Panc1 (cell line): ENCODE measurements around the gene KRTAP10-6. TPM values are rescaled to one million over a fixed set of nuclear protein-coding genes. Genes with fewer than 3 reads are reported as not detected.
"Not testable (repeated sequence)": the region's sequence is repeated elsewhere in the genome, so short reads cannot be mapped to it uniquely, and the experiment has no call there.

Experiments used
- ATAC-seq: fragments of 200-7000 bp; cut with Tn5 transposase; 2 replicates; pipeline ENCODE4 v1.9.1; 2020; ENCODE audit warnings: mild to moderate bottlenecking, moderate library complexity
- BruUV-seq: library from RNA; stranded (reverse); fragments of 400-500 nt; replicated peaks from 2 replicates; lab custom pipeline; 2021; lab: Mats Ljungman, UMichigan
- CTCF ChIA-PET: fragments of 300-600 bp; sonication (Branson Sonifier 250); formaldehyde crosslinking; loops from one replicate; lab custom pipeline; 2022; ENCODE audit warnings: antibody characterized with exemption; lab: Charles Lee
- POLR2A ChIA-PET: fragments of 300-600 bp; sonication (Branson Sonifier 250); formaldehyde crosslinking; loops from one replicate; lab custom pipeline; 2022; ENCODE audit warnings: antibody characterized with exemption; lab: Charles Lee
- DNase-seq: peaks from one replicate; pipeline ENCODE4 v3.0.0-alpha.2; 2010; ENCODE audit warnings: low read depth, low spot score
- H3K27ac ChIP-seq: 2 replicates; pipeline ENCODE4 v1.5.1; 2011; ENCODE audit warnings: mild to moderate bottlenecking, low read length, inconsistent platforms
- H3K27me3 ChIP-seq: fragments of 200-500 bp; sonication (Bioruptor generic); 2 replicates; pipeline ENCODE4 v1.6.0; 2014; ENCODE audit warnings: low read length, inconsistent platforms; ENCODE audit not compliant: control insufficient read depth, insufficient read depth
- H3K36me3 ChIP-seq: fragments of 200-500 bp; sonication (Bioruptor generic); 2 replicates; pipeline ENCODE4 v1.5.1; 2014; ENCODE audit warnings: inconsistent platforms, mild to moderate bottlenecking, low read length, moderate library complexity; ENCODE audit not compliant: control insufficient read depth, insufficient read depth
- H3K4me1 ChIP-seq: 2 replicates; pipeline ENCODE4 v1.5.1; 2011; ENCODE audit warnings: inconsistent platforms, mild to moderate bottlenecking, low read length, moderate library complexity; ENCODE audit not compliant: control insufficient read depth, insufficient read depth
- H3K4me3 ChIP-seq, 2 experiments: 2 replicates each; pipeline ENCODE4 v1.5.1; 2011 to 2012; ENCODE audit warnings: low read depth in 2 of 2, low read length in 2 of 2, mild to moderate bottlenecking in 2 of 2, inconsistent platforms in 1 of 2, moderate library complexity in 1 of 2
- H3K9me3 ChIP-seq: fragments of 200-500 bp; sonication (Bioruptor generic); 2 replicates; pipeline ENCODE4 v1.5.1; 2014; ENCODE audit warnings: low read depth, mild to moderate bottlenecking, inconsistent platforms, low read length, moderate library complexity; ENCODE audit not compliant: control insufficient read depth, insufficient read depth
- POLR2AphosphoS5 ChIP-seq: IDR thresholded peaks from 2 replicates; pipeline ENCODE4 v1.6.1; 2012; ENCODE audit warnings: mild to moderate bottlenecking, low read depth, low read length, moderate library complexity
- SIN3A ChIP-seq: IDR thresholded peaks from 2 replicates; pipeline ENCODE4 v1.6.1; 2012; ENCODE audit warnings: low read depth, mild to moderate bottlenecking, low read length, moderate library complexity, borderline replicate concordance; ENCODE audit not compliant: insufficient read depth
- TCF7L2 ChIP-seq: IDR thresholded peaks from 2 replicates; pipeline ENCODE4 v1.6.1; 2011; ENCODE audit warnings: mild to moderate bottlenecking, low read depth, low read length, inconsistent platforms
- in situ Hi-C: cut with HindIII; loops from 2 replicates; pipeline ENCODE4 v1.10.0; 2016; ENCODE audit warnings: low sequenced_read_pairs, low pct_unique_long_range_greater_than_20kb
- intact Hi-C: fragments of 100-400 bp; cut with micrococcal nuclease; formaldehyde crosslinking; loops from one replicate; pipeline ENCODE4 v1.10.0; 2022; ENCODE audit not compliant: unreplicated experiment
- total RNA-seq: library from RNA; stranded (reverse); gene quantifications from one replicate; pipeline ENCODE4 v1.2.1, GENCODE V29; 2021; ENCODE audit not compliant: unreplicated experiment
- TF ChIP-seq, protein P1 (sequence below), 2 experiments: IDR thresholded peaks; 2 replicates each; pipeline ENCODE4 v1.6.1; 2011 to 2012; ENCODE audit warnings: low read depth in 2 of 2, control low read depth in 1 of 2, low read length in 1 of 2, mild to moderate bottlenecking in 1 of 2, moderate library complexity in 1 of 2; ENCODE audit not compliant: insufficient read depth in 1 of 2
- TF ChIP-seq, protein P2 (sequence below): fragments of 450-650 bp; IDR thresholded peaks from 2 replicates; pipeline ENCODE4 v1.5.1; 2017; ENCODE audit warnings: mild to moderate bottlenecking

KRTAP10-6 gene
- total RNA-seq, 1 experiment from 2014 or later: not detected

DNA sequence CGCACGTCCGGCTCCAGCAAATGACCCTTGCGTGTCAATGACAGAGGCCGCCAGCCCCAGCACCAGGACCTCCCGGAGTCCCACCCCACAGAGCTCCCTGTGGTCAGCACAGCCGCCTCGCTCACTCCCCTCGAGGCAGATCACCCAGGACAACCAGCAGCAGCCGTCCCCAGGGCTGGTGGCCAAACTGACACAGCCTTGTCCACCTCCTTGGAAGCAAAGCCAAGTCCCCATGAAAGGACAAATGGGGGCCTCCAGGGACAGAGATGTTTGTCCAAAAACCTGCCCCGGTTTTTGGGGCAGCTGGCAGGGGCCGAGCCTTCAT is 47.0 kb upstream of the KRTAP10-6 start:
- in situ Hi-C loops (no loop called here), intact Hi-C loops (no loop called here)
- H3K36me3 ChIP-seq: no peaks in the 10 kb centered on the region
- POLR2A ChIA-PET: no interaction called here
- no TSS peak for BruUV-seq
- TF ChIP-seq SIN3A (no peak), POLR2AphosphoS5 (no peak), TCF7L2 (no peak)
- TF ChIP-seq, protein P1, sequence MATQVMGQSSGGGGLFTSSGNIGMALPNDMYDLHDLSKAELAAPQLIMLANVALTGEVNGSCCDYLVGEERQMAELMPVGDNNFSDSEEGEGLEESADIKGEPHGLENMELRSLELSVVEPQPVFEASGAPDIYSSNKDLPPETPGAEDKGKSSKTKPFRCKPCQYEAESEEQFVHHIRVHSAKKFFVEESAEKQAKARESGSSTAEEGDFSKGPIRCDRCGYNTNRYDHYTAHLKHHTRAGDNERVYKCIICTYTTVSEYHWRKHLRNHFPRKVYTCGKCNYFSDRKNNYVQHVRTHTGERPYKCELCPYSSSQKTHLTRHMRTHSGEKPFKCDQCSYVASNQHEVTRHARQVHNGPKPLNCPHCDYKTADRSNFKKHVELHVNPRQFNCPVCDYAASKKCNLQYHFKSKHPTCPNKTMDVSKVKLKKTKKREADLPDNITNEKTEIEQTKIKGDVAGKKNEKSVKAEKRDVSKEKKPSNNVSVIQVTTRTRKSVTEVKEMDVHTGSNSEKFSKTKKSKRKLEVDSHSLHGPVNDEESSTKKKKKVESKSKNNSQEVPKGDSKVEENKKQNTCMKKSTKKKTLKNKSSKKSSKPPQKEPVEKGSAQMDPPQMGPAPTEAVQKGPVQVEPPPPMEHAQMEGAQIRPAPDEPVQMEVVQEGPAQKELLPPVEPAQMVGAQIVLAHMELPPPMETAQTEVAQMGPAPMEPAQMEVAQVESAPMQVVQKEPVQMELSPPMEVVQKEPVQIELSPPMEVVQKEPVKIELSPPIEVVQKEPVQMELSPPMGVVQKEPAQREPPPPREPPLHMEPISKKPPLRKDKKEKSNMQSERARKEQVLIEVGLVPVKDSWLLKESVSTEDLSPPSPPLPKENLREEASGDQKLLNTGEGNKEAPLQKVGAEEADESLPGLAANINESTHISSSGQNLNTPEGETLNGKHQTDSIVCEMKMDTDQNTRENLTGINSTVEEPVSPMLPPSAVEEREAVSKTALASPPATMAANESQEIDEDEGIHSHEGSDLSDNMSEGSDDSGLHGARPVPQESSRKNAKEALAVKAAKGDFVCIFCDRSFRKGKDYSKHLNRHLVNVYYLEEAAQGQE (IDR thresholded peaks at IDR 0.05; ENCODE audit: insufficient read depth in 1 of 2, low read depth in 2 of 2, low read length in 1 of 2): no peak
- TF ChIP-seq, protein P2, sequence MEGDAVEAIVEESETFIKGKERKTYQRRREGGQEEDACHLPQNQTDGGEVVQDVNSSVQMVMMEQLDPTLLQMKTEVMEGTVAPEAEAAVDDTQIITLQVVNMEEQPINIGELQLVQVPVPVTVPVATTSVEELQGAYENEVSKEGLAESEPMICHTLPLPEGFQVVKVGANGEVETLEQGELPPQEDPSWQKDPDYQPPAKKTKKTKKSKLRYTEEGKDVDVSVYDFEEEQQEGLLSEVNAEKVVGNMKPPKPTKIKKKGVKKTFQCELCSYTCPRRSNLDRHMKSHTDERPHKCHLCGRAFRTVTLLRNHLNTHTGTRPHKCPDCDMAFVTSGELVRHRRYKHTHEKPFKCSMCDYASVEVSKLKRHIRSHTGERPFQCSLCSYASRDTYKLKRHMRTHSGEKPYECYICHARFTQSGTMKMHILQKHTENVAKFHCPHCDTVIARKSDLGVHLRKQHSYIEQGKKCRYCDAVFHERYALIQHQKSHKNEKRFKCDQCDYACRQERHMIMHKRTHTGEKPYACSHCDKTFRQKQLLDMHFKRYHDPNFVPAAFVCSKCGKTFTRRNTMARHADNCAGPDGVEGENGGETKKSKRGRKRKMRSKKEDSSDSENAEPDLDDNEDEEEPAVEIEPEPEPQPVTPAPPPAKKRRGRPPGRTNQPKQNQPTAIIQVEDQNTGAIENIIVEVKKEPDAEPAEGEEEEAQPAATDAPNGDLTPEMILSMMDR: no peak
- no peak overlapping the region for H3K4me3 ChIP-seq
- DNase-seq: no peak
- no peaks in the 10 kb centered on the region for H3K4me1 ChIP-seq
- H3K27ac ChIP-seq: no peak overlapping the region
- no peak for ATAC-seq
- H3K27me3 ChIP-seq: no peaks in the 10 kb centered on the region
- no peaks in the 10 kb centered on the region for H3K9me3 ChIP-seq
- CTCF ChIA-PET: interaction anchor here (0.6 kb wide), 1 partner anchor 278 kb away, joined by 4 read pairs; no protein-coding TSS in a partner anchor

DNA sequence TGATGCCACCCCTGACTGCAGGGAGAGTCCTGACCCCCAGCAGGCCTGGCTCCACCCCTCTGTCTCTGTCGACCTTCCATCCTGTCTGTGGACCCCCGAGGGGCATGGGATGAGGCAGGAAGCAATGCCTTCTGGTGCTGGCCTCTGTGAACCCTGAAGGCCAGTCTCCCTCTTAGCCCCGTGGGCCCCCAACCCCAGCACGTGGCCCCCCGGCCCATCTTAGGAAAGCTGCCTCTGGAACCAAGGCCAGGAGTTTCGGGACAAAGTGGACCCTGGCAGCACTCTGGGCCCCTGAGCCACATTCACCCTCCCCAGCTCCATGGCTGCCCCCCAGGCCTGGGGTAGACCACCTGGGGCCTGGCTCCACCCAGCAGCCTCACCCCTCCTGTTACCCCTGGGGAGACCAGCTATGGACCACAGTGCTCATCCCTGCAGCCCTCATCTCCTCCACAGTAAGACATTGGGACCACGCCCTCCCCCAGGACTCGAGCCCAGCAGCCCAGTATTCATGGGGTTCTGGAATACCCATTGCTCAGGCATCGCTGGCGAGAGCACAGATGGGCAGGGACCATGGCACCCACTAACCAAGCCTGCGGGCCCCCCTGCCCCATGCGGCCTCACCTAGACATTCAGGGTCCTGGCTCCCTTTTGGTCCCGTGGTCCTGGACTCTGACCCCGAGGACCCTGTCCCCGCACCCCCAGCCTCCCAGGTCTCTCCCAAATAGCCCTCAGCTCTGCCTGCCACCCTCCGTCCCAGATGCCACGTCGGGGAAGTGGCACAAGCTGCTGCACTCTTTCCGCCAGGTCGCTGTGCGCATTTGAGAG is 46.4 kb upstream of the KRTAP10-6 start:
- H3K36me3 ChIP-seq, H3K27ac ChIP-seq, H3K27me3 ChIP-seq, H3K4me1 ChIP-seq, ATAC-seq, in situ Hi-C loops, POLR2A ChIA-PET, DNase-seq, H3K9me3 ChIP-seq, BruUV-seq, intact Hi-C loops, H3K4me3 ChIP-seq: not testable (repeated sequence)
- CTCF ChIA-PET: interaction anchor here (0.6 kb wide), 1 partner anchor 278 kb away, joined by 4 read pairs; no protein-coding TSS in a partner anchor

DNA sequence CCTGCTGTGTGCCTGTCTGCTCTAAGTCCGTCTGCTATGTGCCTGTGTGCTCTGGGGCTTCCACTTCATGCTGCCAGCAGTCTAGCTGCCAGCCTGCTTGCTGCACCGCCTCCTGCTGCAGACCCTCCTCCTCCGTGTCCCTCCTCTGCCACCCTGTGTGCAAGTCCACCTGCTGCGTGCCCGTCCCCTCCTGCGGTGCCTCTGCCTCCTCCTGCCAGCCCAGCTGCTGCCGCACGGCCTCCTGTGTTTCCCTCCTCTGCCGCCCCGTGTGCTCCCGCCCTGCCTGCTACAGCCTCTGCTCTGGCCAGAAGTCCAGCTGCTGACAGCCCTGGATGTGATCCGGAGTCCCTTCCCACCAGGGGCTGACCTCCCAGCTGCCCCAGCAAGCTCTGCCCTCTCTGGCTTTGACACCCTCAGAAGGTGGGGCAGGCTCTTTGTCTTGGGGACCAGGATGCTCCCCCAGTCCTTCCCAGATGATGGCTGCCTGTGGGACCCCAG is 45.6 kb upstream of the KRTAP10-6 start:
- peak; percentile 65 for ATAC-seq
- in situ Hi-C loops, H3K4me1 ChIP-seq, H3K9me3 ChIP-seq, POLR2A ChIA-PET, DNase-seq, H3K4me3 ChIP-seq, H3K36me3 ChIP-seq, CTCF ChIA-PET, BruUV-seq, intact Hi-C loops, H3K27ac ChIP-seq, H3K27me3 ChIP-seq: not testable (repeated sequence)
